ENCODE measurements around the gene GPX2.

The GPX2 gene

DNA sequence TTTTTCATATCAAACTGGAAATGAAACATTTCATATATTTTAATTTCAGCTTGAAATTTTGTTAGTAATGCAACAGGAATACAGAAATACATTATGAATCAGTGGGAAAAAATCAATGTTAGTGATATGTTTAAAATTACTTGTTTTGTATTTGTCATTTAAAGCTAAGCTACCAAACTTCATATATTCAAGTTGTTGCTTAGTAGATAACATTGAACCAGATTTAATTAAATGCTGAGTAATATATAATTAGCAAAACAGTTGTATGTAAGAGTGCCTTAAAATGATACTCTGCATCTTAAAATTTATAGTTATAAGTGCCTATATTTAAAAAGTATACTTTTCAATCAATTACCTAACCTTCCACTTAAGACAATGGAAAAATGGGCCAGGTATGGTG lies 23.3 kb downstream of the GPX2 start:
- H3K4me1 ChIP-seq (ENCODE audit: control insufficient read depth, insufficient read depth, low read length): peaks cover 3% of the 10 kb centered on the region; the same call in 1 of the 2 replicates
- H3K36me3 ChIP-seq (ENCODE audit: control insufficient read depth in 2 of 2, insufficient read depth in 1 of 2, low read length in 2 of 2): peaks cover 4 to 8% of the 10 kb centered on the region in 2 experiments
- no peak overlapping the region for H3K27ac ChIP-seq (ENCODE audit: extremely low read depth, low read depth, low read length)
- POLR2A ChIA-PET: no interaction called here
- no peaks in the 10 kb centered on the region for H3K9me3 ChIP-seq (ENCODE audit: control insufficient read depth, insufficient read depth, low read depth, low read length)
- TF ChIP-seq ZEB2 (tag by site-specific recombination; IDR thresholded peaks at IDR 0.05) (no peak), TRIM28 (IDR thresholded peaks at IDR 0.05; ENCODE audit: borderline replicate concordance, low read length) (no peak), ZNF248 (tag by site-specific recombination; IDR thresholded peaks at IDR 0.05) (no peak), ZNF302 (tag by site-specific recombination; IDR thresholded peaks at IDR 0.05; ENCODE audit: low read depth) (no peak), ZNF530 (tag by site-specific recombination; IDR thresholded peaks at IDR 0.05; ENCODE audit: low read depth) (no peak), ZFHX2 (tag by site-specific recombination; conservative IDR thresholded peaks at IDR 0.05) (no peak), ZNF138 (tag by site-specific recombination; IDR thresholded peaks at IDR 0.05; ENCODE audit: borderline replicate concordance) (no peak)
- H3K4me3 ChIP-seq (ENCODE audit: low read depth, low read length): no peak overlapping the region
- CTCF ChIA-PET: no interaction called here

DNA sequence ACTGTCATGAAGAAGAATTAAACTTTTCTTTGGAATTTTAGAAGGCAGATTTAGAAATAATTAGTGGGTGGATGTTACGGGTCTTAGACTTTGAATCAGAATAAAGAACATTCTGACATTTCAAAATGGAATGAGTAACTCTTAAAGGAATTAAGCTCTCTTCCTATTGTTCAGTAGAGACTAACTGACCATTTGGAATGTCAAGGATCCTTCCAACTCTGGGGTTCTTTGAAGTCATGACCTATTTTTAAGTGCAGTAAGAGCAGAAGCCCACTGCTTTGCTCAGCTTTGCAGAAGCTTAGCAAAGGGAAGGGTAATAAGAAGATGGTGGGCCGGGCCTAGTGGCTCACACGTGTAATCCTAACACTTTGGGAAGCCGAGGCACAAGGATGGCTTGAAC lies 24.3 kb downstream of the GPX2 start:
- ChIA-PET POLR2A (no interaction called here), CTCF (interaction anchor here (1.3 kb wide), 1 partner anchor 10 kb away, joined by 3 read pairs; no protein-coding TSS in a partner anchor)
- H3K36me3 ChIP-seq (ENCODE audit: control insufficient read depth in 2 of 2, insufficient read depth in 1 of 2, low read length in 2 of 2): peaks cover 3 to 4% of the 10 kb centered on the region in 2 experiments
- H3K27ac ChIP-seq (ENCODE audit: extremely low read depth, low read depth, low read length): no peak overlapping the region
- no peak overlapping the region for H3K4me3 ChIP-seq (ENCODE audit: low read depth, low read length)
- no peaks in the 10 kb centered on the region for H3K9me3 ChIP-seq (ENCODE audit: control insufficient read depth, insufficient read depth, low read depth, low read length)
- H3K4me1 ChIP-seq (ENCODE audit: control insufficient read depth, insufficient read depth, low read length): peaks cover 3% of the 10 kb centered on the region; the same call in 1 of the 2 replicates
- no peak for TF ChIP-seq ZNF660 (tag by site-specific recombination; IDR thresholded peaks at IDR 0.05)
- TF ChIP-seq SALL2 (tag by site-specific recombination; IDR thresholded peaks at IDR 0.05; ENCODE audit: borderline replicate concordance): no peak
- no peak for TF ChIP-seq ZNF830 (tag by site-specific recombination; IDR thresholded peaks at IDR 0.05; ENCODE audit: low read depth)
- TF ChIP-seq ZNF341 (tag by site-specific recombination; IDR thresholded peaks at IDR 0.05; ENCODE audit: low read depth): no peak
- TF ChIP-seq ZNF248 (tag by site-specific recombination; IDR thresholded peaks at IDR 0.05): no peak
- no peak for TF ChIP-seq ZNF416 (tag by site-specific recombination; IDR thresholded peaks at IDR 0.05)
- no peak for TF ChIP-seq ZNF202 (tag by site-specific recombination; IDR thresholded peaks at IDR 0.05; ENCODE audit: borderline replicate concordance)
- no peak for TF ChIP-seq ZNF792 (tag by site-specific recombination; IDR thresholded peaks at IDR 0.05)
- no peak for TF ChIP-seq ZBTB17 (tag by site-specific recombination; IDR thresholded peaks at IDR 0.05)
- TF ChIP-seq KLF1 (tag by site-specific recombination; IDR thresholded peaks at IDR 0.05): no peak
- TF ChIP-seq GLIS1 (tag by site-specific recombination; IDR thresholded peaks at IDR 0.05): no peak
- no peak for TF ChIP-seq ZSCAN16 (tag by site-specific recombination; IDR thresholded peaks at IDR 0.05)
- no peak for TF ChIP-seq ZNF600 (tag by site-specific recombination; IDR thresholded peaks at IDR 0.05)
- no peak for TF ChIP-seq ZNF140 (tag by site-specific recombination; IDR thresholded peaks at IDR 0.05)

DNA sequence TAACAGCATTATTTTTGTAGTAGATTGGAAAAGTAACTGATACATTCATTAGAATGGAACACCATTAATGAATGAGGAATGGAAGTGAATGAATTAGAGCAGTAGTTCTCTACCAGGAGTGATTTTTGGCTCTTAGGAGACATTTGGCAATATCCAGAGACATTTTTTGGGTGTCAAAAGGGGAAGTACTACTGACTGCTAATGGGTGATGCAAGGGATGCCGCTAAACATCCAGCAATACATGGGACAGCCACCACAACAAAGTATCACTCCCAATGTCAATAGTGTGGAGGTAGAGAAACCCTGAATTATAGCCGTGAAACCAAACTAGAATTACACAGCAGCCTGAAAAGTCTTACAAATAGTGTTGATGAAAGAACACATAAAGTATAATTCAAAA lies 26.7 kb downstream of the GPX2 start:
- Histone ChIP-seq H3K27ac (ENCODE audit: extremely low read depth, low read depth, low read length) (no peak overlapping the region), H3K9me3 (ENCODE audit: control insufficient read depth, insufficient read depth, low read depth, low read length) (no peaks in the 10 kb centered on the region), H3K36me3 (ENCODE audit: control insufficient read depth in 2 of 2, insufficient read depth in 1 of 2, low read length in 2 of 2) (peaks cover 3 to 4% of the 10 kb centered on the region in 2 experiments; a peak in 2 of 3 replicates), H3K4me1 (ENCODE audit: control insufficient read depth, insufficient read depth, low read length) (peaks cover 3% of the 10 kb centered on the region; the same call in 1 of the 2 replicates), H3K4me3 (ENCODE audit: low read depth, low read length) (no peak overlapping the region)
- ChIA-PET CTCF (no interaction called here), POLR2A (interaction anchor here (0.6 to 1.2 kb wide), 2 partner anchors 121 to 376 kb away, joined by 3 read pairs; partner anchors contain the start of gene HSPA2)
- TF ChIP-seq ZNF23 (tag by site-specific recombination; IDR thresholded peaks at IDR 0.05; ENCODE audit: borderline replicate concordance) (no peak), ZNF677 (tag by site-specific recombination; IDR thresholded peaks at IDR 0.05) (no peak), SP7 (tag by site-specific recombination; IDR thresholded peaks at IDR 0.05) (no peak), ZNF843 (tag by site-specific recombination; IDR thresholded peaks at IDR 0.05) (no peak), ZNF785 (tag by site-specific recombination; IDR thresholded peaks at IDR 0.05) (no peak)

Data from HEK293 (cell line).